Measurements from ENCODE around the gene TBC1D2. TPM values are rescaled to one million over a fixed set of nuclear protein-coding genes. Genes with fewer than 3 reads are reported as not detected.
A peak's percentile ranks its signal among the peaks of the same experiment; 100 is the strongest.

Gene TBC1D2
- total and polyA plus RNA-seq, 5 donors from 2014 or later, result 8.2 to 11.5 (median 10.1) TPM

- H3K4me1 Mint-ChIP-seq, result peaks cover 6 to 44% (median 29%) of the 10 kb centered on the region in 4 donors
- no peaks in the 10 kb centered on the region for H3K27me3 Mint-ChIP-seq
- H3K9me3 Mint-ChIP-seq, result peaks cover 0 to 2% (median 0%) of the 10 kb centered on the region in 7 donors
- DNase-seq, result peak in 1 of 3 donors; percentile 14
- peaks cover 27% of the 10 kb centered on the region for H3K36me3 Mint-ChIP-seq
- Histone ChIP-seq H3K9me3 (ENCODE audit: control insufficient read depth in 2 of 2, low read length in 2 of 2) (no peaks in the 10 kb centered on the region), H3K27me3 (ENCODE audit: control insufficient read depth, insufficient read depth, low read length) (no peaks in the 10 kb centered on the region), H3K36me3 (ENCODE audit: control insufficient read depth, insufficient read depth, low read length) (peaks cover 42% of the 10 kb centered on the region), H3K27ac (ENCODE audit: insufficient read depth, low read length, poor library complexity, severe bottlenecking) (no peak overlapping the region), H3K4me1 (ENCODE audit: control insufficient read depth, insufficient read depth, low read length, poor library complexity, severe bottlenecking) (peaks cover 5% of the 10 kb centered on the region), H3K4me3 (ENCODE audit: low read depth, low read length) (no peak overlapping the region)
- ATAC-seq (ENCODE audit: low read depth in 2 of 2), result peak in 1 of 2 donors; percentile 40
- H3K4me3 Mint-ChIP-seq, result peak overlapping the region in 1 of 4 donors; percentile 5
- H3K27ac Mint-ChIP-seq, result peak overlapping the region; percentile 49 to 90 (median 77)
Observed at GRCh38 chr9:98158071-98158831, 97.2 kb downstream of the TBC1D2 start.

GRCh38 chr9:98157372-98157771, 98.1 kb downstream of the TBC1D2 start:
- H3K27ac Mint-ChIP-seq, result peak overlapping the region; percentile 29 to 67 (median 49)
- Histone ChIP-seq H3K4me3 (ENCODE audit: low read depth, low read length) (no peak overlapping the region), H3K27ac (ENCODE audit: insufficient read depth, low read length, poor library complexity, severe bottlenecking) (no peak overlapping the region), H3K4me1 (ENCODE audit: control insufficient read depth, insufficient read depth, low read length, poor library complexity, severe bottlenecking) (no peaks in the 10 kb centered on the region), H3K36me3 (ENCODE audit: control insufficient read depth, insufficient read depth, low read length) (peaks cover 45% of the 10 kb centered on the region), H3K27me3 (ENCODE audit: control insufficient read depth, insufficient read depth, low read length) (no peaks in the 10 kb centered on the region), H3K9me3 (ENCODE audit: control insufficient read depth in 2 of 2, low read length in 2 of 2) (no peaks in the 10 kb centered on the region)
- no peaks in the 10 kb centered on the region for H3K27me3 Mint-ChIP-seq
- DNase-seq (no peak), ATAC-seq (ENCODE audit: low read depth in 2 of 2) (no peak)
- H3K4me1 Mint-ChIP-seq, result peaks cover 6 to 41% (median 28%) of the 10 kb centered on the region in 4 donors
- H3K36me3 Mint-ChIP-seq, result peaks cover 30% of the 10 kb centered on the region
- no peak overlapping the region for H3K4me3 Mint-ChIP-seq
- peaks cover 0 to 2% (median 0%) of the 10 kb centered on the region in 7 donors for H3K9me3 Mint-ChIP-seq

GRCh38 chr9:98154678-98155077, 100.8 kb downstream of the TBC1D2 start:
- no peaks in the 10 kb centered on the region for H3K9me3 ChIP-seq (ENCODE audit: control insufficient read depth in 2 of 2, low read length in 2 of 2)
- peaks cover 0 to 2% (median 0%) of the 10 kb centered on the region in 7 donors for H3K9me3 Mint-ChIP-seq
- no peaks in the 10 kb centered on the region for H3K4me1 ChIP-seq (ENCODE audit: control insufficient read depth, insufficient read depth, low read length, poor library complexity, severe bottlenecking)
- H3K27me3 Mint-ChIP-seq, result no peaks in the 10 kb centered on the region
- peaks cover 45% of the 10 kb centered on the region for H3K36me3 ChIP-seq (ENCODE audit: control insufficient read depth, insufficient read depth, low read length)
- H3K27me3 ChIP-seq (ENCODE audit: control insufficient read depth, insufficient read depth, low read length), result no peaks in the 10 kb centered on the region
- H3K36me3 Mint-ChIP-seq, result peaks cover 35% of the 10 kb centered on the region
- H3K27ac ChIP-seq (ENCODE audit: insufficient read depth, low read length, poor library complexity, severe bottlenecking), result no peak overlapping the region
- peaks cover 8 to 33% (median 24%) of the 10 kb centered on the region in 4 donors for H3K4me1 Mint-ChIP-seq
- ATAC-seq (ENCODE audit: low read depth in 2 of 2) (no peak), DNase-seq (no peak)
- no peak overlapping the region for H3K4me3 Mint-ChIP-seq
- peak overlapping the region in 1 of 3 donors; percentile 67 for H3K27ac Mint-ChIP-seq
- no peak overlapping the region for H3K4me3 ChIP-seq (ENCODE audit: low read depth, low read length)

GRCh38 chr9:98152526-98152925, 102.9 kb downstream of the TBC1D2 start:
- Mint-ChIP-seq H3K4me3 (no peak overlapping the region), H3K4me1 (peaks cover 10 to 29% (median 21%) of the 10 kb centered on the region in 4 donors), H3K36me3 (peaks cover 27% of the 10 kb centered on the region), H3K9me3 (peaks cover 0 to 2% (median 0%) of the 10 kb centered on the region in 7 donors), H3K27ac (peak overlapping the region in 1 of 3 donors; percentile 16), H3K27me3 (no peaks in the 10 kb centered on the region)
- Histone ChIP-seq H3K36me3 (ENCODE audit: control insufficient read depth, insufficient read depth, low read length) (peaks cover 44% of the 10 kb centered on the region), H3K9me3 (ENCODE audit: control insufficient read depth in 2 of 2, low read length in 2 of 2) (no peaks in the 10 kb centered on the region), H3K27me3 (ENCODE audit: control insufficient read depth, insufficient read depth, low read length) (no peaks in the 10 kb centered on the region), H3K4me3 (ENCODE audit: low read depth, low read length) (no peak overlapping the region), H3K27ac (ENCODE audit: insufficient read depth, low read length, poor library complexity, severe bottlenecking) (no peak overlapping the region), H3K4me1 (ENCODE audit: control insufficient read depth, insufficient read depth, low read length, poor library complexity, severe bottlenecking) (peaks cover under 1% of the 10 kb centered on the region)
- no peak for ATAC-seq (ENCODE audit: low read depth in 2 of 2)
- DNase-seq, result no peak

- DNase-seq, result no peak
- no peak overlapping the region for H3K4me3 ChIP-seq (ENCODE audit: low read depth, low read length)
- H3K36me3 Mint-ChIP-seq, result peaks cover 21% of the 10 kb centered on the region
- H3K4me1 ChIP-seq (ENCODE audit: control insufficient read depth, insufficient read depth, low read length, poor library complexity, severe bottlenecking), result peaks cover 5% of the 10 kb centered on the region
- H3K27ac ChIP-seq (ENCODE audit: insufficient read depth, low read length, poor library complexity, severe bottlenecking), result no peak overlapping the region
- peaks cover 16 to 41% (median 27%) of the 10 kb centered on the region in 4 donors for H3K4me1 Mint-ChIP-seq
- no peak for ATAC-seq (ENCODE audit: low read depth in 2 of 2)
- H3K9me3 Mint-ChIP-seq, result peaks cover 0 to 2% (median 0%) of the 10 kb centered on the region in 7 donors
- peaks cover 26% of the 10 kb centered on the region for H3K36me3 ChIP-seq (ENCODE audit: control insufficient read depth, insufficient read depth, low read length)
- H3K27me3 Mint-ChIP-seq, result no peaks in the 10 kb centered on the region
- no peaks in the 10 kb centered on the region for H3K27me3 ChIP-seq (ENCODE audit: control insufficient read depth, insufficient read depth, low read length)
- no peak overlapping the region for H3K4me3 Mint-ChIP-seq
- H3K9me3 ChIP-seq (ENCODE audit: control insufficient read depth in 2 of 2, low read length in 2 of 2), result no peaks in the 10 kb centered on the region
- peak overlapping the region in 2 of 3 donors; percentile 2 to 77 for H3K27ac Mint-ChIP-seq
Observed at GRCh38 chr9:98150721-98151120, 104.7 kb downstream of the TBC1D2 start.

- no peak for DNase-seq
- Histone ChIP-seq H3K36me3 (ENCODE audit: control insufficient read depth, insufficient read depth, low read length) (peaks cover 25% of the 10 kb centered on the region), H3K4me3 (ENCODE audit: low read depth, low read length) (no peak overlapping the region), H3K9me3 (ENCODE audit: control insufficient read depth in 2 of 2, low read length in 2 of 2) (no peaks in the 10 kb centered on the region), H3K27ac (ENCODE audit: insufficient read depth, low read length, poor library complexity, severe bottlenecking) (no peak overlapping the region), H3K4me1 (ENCODE audit: control insufficient read depth, insufficient read depth, low read length, poor library complexity, severe bottlenecking) (peaks cover 5% of the 10 kb centered on the region), H3K27me3 (ENCODE audit: control insufficient read depth, insufficient read depth, low read length) (no peaks in the 10 kb centered on the region)
- Mint-ChIP-seq H3K4me1 (peaks cover 16 to 45% (median 31%) of the 10 kb centered on the region in 4 donors), H3K36me3 (peaks cover 23% of the 10 kb centered on the region), H3K27me3 (no peaks in the 10 kb centered on the region), H3K27ac (peak overlapping the region; percentile 48 to 83 (median 69)), H3K9me3 (peaks cover 0 to 2% (median 0%) of the 10 kb centered on the region in 7 donors), H3K4me3 (no peak overlapping the region)
- no peak for ATAC-seq (ENCODE audit: low read depth in 2 of 2)
Observed at GRCh38 chr9:98150164-98150563, 105.3 kb downstream of the TBC1D2 start.

- Histone ChIP-seq H3K27ac (ENCODE audit: insufficient read depth, low read length, poor library complexity, severe bottlenecking) (no peak overlapping the region), H3K4me3 (ENCODE audit: low read depth, low read length) (no peak overlapping the region), H3K4me1 (ENCODE audit: control insufficient read depth, insufficient read depth, low read length, poor library complexity, severe bottlenecking) (peaks cover 5% of the 10 kb centered on the region), H3K27me3 (ENCODE audit: control insufficient read depth, insufficient read depth, low read length) (no peaks in the 10 kb centered on the region), H3K9me3 (ENCODE audit: control insufficient read depth in 2 of 2, low read length in 2 of 2) (no peaks in the 10 kb centered on the region), H3K36me3 (ENCODE audit: control insufficient read depth, insufficient read depth, low read length) (peaks cover 25% of the 10 kb centered on the region)
- Mint-ChIP-seq H3K27ac (peak overlapping the region in 2 of 3 donors; percentile 69 to 83), H3K27me3 (no peaks in the 10 kb centered on the region), H3K4me1 (peaks cover 16 to 45% (median 33%) of the 10 kb centered on the region in 4 donors), H3K36me3 (peaks cover 19% of the 10 kb centered on the region), H3K9me3 (peaks cover 0 to 2% (median 0%) of the 10 kb centered on the region in 7 donors), H3K4me3 (no peak overlapping the region)
- ATAC-seq (ENCODE audit: low read depth in 2 of 2) (no peak), DNase-seq (no peak)
Observed at GRCh38 chr9:98149422-98149821, 106.0 kb downstream of the TBC1D2 start.
